AG09309 (cell line): ENCODE data around the gene CD70.
"Not testable (repeated sequence)": the region's sequence is repeated elsewhere in the genome, so short reads cannot be mapped to it uniquely, and the experiment has no call there.

Experiments used
- DNase-seq: peaks from one replicate; pipeline ENCODE4 v3.0.0-alpha.2; 2010; ENCODE audit warnings: low read depth
- H3K4me3 ChIP-seq: 2 replicates; pipeline ENCODE4 v1.5.1; 2011; ENCODE audit warnings: mild to moderate bottlenecking, low read depth, low read length, moderate library complexity; ENCODE audit not compliant: control insufficient read depth
- TF ChIP-seq, protein P1 (sequence below): IDR thresholded peaks from 2 replicates; pipeline ENCODE4 v1.5.1; 2011; ENCODE audit warnings: mild to moderate bottlenecking, low read depth, low read length, inconsistent platforms; ENCODE audit not compliant: insufficient read depth, control insufficient read depth; ENCODE audit errors: missing control alignments

The CD70 gene

DNA sequence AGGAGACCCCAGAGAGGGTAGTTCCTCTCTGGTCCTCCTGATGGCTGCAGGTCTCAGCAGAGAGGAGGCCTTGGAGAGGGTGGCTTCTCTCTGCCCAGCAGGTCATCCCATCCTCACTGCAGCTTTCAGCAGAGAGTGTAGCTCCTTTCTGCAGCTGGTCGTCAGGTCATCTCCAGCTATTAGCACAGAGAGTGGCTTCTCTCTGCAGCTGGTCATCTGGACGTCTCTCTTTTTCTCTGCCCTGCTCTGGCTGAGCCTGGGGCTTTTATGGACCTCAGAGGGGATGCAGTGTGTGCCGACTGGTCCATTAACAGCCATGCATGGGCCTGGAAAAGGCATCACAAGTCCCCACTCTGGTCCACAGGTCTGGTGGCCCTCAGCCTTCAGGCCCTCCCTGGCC is 39.9 kb downstream of the CD70 start:
- DNase-seq = no peak
- no peak overlapping the region for H3K4me3 ChIP-seq
- TF ChIP-seq, protein P1, sequence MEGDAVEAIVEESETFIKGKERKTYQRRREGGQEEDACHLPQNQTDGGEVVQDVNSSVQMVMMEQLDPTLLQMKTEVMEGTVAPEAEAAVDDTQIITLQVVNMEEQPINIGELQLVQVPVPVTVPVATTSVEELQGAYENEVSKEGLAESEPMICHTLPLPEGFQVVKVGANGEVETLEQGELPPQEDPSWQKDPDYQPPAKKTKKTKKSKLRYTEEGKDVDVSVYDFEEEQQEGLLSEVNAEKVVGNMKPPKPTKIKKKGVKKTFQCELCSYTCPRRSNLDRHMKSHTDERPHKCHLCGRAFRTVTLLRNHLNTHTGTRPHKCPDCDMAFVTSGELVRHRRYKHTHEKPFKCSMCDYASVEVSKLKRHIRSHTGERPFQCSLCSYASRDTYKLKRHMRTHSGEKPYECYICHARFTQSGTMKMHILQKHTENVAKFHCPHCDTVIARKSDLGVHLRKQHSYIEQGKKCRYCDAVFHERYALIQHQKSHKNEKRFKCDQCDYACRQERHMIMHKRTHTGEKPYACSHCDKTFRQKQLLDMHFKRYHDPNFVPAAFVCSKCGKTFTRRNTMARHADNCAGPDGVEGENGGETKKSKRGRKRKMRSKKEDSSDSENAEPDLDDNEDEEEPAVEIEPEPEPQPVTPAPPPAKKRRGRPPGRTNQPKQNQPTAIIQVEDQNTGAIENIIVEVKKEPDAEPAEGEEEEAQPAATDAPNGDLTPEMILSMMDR = no peak

DNA sequence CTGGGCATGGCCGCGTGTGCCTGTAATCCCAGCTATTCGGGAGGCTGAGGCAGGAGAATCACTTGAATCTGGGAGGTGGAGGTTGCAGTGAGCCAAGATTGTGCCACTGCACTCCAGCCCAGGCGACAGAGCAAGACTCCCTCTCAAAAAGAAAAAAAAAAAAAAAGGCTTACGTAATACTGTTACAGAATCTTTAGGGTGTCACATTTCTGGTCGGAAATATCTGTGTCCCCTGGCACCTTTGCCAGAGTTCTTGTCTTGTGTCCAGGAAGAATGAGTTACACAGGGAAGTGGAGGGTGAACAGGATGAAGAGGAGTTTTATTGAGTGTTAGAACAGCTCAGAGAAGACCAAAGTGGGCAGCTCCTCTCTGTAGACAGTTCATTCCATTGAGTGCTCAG is 40.3 kb downstream of the CD70 start:
- DNase-seq, H3K4me3 ChIP-seq: not testable (repeated sequence)

DNA sequence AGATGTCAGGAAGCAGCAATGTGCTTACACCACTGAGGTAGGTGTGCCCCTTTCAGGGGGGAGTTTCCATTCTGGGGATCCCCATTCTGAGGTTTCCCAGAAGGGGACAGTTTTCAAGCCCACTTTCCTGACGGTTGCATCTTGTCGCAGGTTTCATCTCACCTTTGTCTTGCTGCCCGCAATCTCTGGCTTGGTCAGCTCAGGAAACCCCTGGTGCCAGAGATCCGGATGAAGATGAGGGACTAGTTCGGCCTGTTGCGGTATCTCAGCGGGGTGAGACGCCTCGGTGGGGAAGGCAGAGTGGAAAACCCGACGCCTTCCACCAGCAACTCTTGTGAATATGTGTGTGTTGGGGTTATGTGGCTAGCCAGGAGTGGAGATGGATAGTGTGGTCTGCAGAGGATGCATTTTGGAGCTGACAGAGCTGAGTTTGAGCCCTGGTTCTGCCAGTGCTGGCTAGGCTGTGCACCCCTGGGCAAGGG is 47.0 kb downstream of the CD70 start:
- DNase-seq = no peak
- TF ChIP-seq, protein P1 = no peak
- H3K4me3 ChIP-seq = no peak overlapping the region

DNA sequence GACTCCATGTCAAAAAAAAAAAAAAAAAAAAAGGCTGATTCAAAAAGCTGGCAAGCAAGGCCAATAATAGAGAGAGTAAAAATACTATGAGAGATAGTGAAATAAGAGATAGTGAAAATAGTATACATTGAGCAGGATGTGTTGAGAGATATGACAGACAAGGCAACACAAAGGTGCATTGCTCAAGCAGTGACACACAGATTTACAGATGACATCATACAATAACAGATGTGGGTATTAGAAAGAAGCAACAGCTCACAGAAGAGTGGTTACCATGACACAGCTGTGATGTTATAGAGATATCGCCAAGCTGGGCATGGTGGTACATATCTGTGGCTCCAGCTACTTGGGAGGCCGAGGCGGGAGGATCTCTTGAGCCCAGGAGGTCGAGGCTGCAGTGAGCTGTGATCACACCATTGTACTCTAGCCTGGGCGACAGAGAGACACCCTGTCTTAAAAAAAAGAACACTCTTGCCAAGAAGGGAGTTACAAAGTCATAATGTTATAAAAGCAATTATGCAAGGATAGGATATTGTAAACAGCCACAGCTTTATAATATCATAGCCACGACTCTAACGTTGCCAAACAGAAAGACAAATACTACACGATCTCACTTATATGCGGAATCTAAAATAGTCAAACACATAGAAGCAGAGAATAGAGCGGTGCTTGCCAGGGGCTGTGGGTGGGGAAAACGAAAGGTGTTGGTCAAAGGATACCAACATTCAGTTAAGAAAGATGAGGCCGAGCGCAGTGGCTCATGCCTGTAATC is 49.8 kb downstream of the CD70 start:
- TF ChIP-seq, protein P1 = no peak
- no peak overlapping the region for H3K4me3 ChIP-seq
- DNase-seq = no peak

DNA sequence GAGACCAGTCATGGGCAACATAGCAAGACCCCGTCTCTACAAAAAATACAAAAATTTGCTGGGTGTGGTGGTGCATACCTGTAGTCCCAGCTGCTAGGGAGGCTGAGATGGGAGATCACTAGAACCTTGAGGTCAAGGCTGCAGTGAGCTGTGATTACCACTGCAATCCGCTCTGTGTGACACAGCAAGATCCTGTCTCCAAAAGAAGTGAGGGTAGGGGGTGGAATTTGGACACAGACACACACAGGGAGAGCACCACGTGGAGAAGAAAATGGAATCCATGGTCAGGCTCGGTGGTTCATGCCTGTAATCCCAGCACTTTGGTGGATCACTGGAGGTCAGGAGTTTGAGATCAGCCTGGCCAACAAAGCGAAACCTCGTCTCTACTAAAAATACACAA is 51.4 kb downstream of the CD70 start:
- DNase-seq = no peak
- TF ChIP-seq, protein P1 = no peak
- H3K4me3 ChIP-seq = no peak overlapping the region
